Measurements from ENCODE around the gene PPP1R16B.

PPP1R16B gene

GRCh38 chr20:38889792-38890496 is 84.4 kb downstream of the PPP1R16B start:
- TF ChIP-seq GATA1 (IDR thresholded peaks at IDR 0.05; ENCODE audit: low read depth, low read length): no peak
- DNase-seq: no peak

GRCh38 chr20:38890497-38890818 is 85.0 kb downstream of the PPP1R16B start:
- DNase-seq: no peak
- TF ChIP-seq POLR2A (IDR thresholded peaks at IDR 0.05; ENCODE audit: low read length) (no peak), GATA1 (IDR thresholded peaks at IDR 0.05; ENCODE audit: low read depth, low read length) (no peak)

GRCh38 chr20:38892091-38892981 is 86.8 kb downstream of the PPP1R16B start:
- DNase-seq: no peak
- no peak for TF ChIP-seq GATA1 (IDR thresholded peaks at IDR 0.05; ENCODE audit: low read depth, low read length)

- no peak for DNase-seq
- TF ChIP-seq GATA1 (IDR thresholded peaks at IDR 0.05; ENCODE audit: low read depth, low read length) (no peak), POLR2A (IDR thresholded peaks at IDR 0.05; ENCODE audit: low read length) (no peak)
Observed at GRCh38 chr20:38893056-38893564, 87.6 kb downstream of the PPP1R16B start.

GRCh38 chr20:38893565-38894090 is 88.1 kb downstream of the PPP1R16B start:
- DNase-seq: peak; percentile 54 to 79

GRCh38 chr20:38894091-38894847 is 88.8 kb downstream of the PPP1R16B start:
- TF ChIP-seq POLR2A (IDR thresholded peaks at IDR 0.05; ENCODE audit: low read length): no peak
- TF ChIP-seq GATA1 (IDR thresholded peaks at IDR 0.05; ENCODE audit: low read depth, low read length): no peak
- no peak for DNase-seq

More at GRCh38 chr20:38893565-38894090, 88.1 kb downstream of the PPP1R16B start:
- TF ChIP-seq POLR2A (IDR thresholded peaks at IDR 0.05; ENCODE audit: low read length) (no peak), GATA1 (IDR thresholded peaks at IDR 0.05; ENCODE audit: low read depth, low read length) (no peak)

GRCh38 chr20:38895098-38895949 is 89.8 kb downstream of the PPP1R16B start:
- TF ChIP-seq GATA1 (IDR thresholded peaks at IDR 0.05; ENCODE audit: low read depth, low read length) (no peak), POLR2A (IDR thresholded peaks at IDR 0.05; ENCODE audit: low read length) (no peak)
- DNase-seq: no peak

GRCh38 chr20:38896009-38896594 is 90.6 kb downstream of the PPP1R16B start:
- DNase-seq: no peak
- TF ChIP-seq POLR2A (IDR thresholded peaks at IDR 0.05; ENCODE audit: low read length) (no peak), GATA1 (IDR thresholded peaks at IDR 0.05; ENCODE audit: low read depth, low read length) (no peak)

- no peak for DNase-seq
- TF ChIP-seq POLR2A (IDR thresholded peaks at IDR 0.05; ENCODE audit: low read length) (no peak), GATA1 (IDR thresholded peaks at IDR 0.05; ENCODE audit: low read depth, low read length) (no peak)
Observed at GRCh38 chr20:38897267-38897666, 91.8 kb downstream of the PPP1R16B start.

- DNase-seq: no peak
- TF ChIP-seq GATA1 (IDR thresholded peaks at IDR 0.05; ENCODE audit: low read depth, low read length) (no peak), POLR2A (IDR thresholded peaks at IDR 0.05; ENCODE audit: low read length) (no peak)
Observed at GRCh38 chr20:38900606-38901005, 95.1 kb downstream of the PPP1R16B start.

GRCh38 chr20:38902601-38903000 is 97.1 kb downstream of the PPP1R16B start:
- TF ChIP-seq POLR2A (IDR thresholded peaks at IDR 0.05; ENCODE audit: low read length) (no peak), GATA1 (IDR thresholded peaks at IDR 0.05; ENCODE audit: low read depth, low read length) (no peak)
- no peak for DNase-seq

GRCh38 chr20:38903335-38903734 is 97.8 kb downstream of the PPP1R16B start:
- TF ChIP-seq GATA1 (IDR thresholded peaks at IDR 0.05; ENCODE audit: low read depth, low read length) (no peak), POLR2A (IDR thresholded peaks at IDR 0.05; ENCODE audit: low read length) (no peak)
- no peak for DNase-seq

- DNase-seq: no peak
- TF ChIP-seq GATA1 (IDR thresholded peaks at IDR 0.05; ENCODE audit: low read depth, low read length): no peak
- TF ChIP-seq POLR2A (IDR thresholded peaks at IDR 0.05; ENCODE audit: low read length): no peak
Observed at GRCh38 chr20:38905375-38905774, 99.9 kb downstream of the PPP1R16B start.
